Neural progenitor cell (in vitro differentiated cells): ENCODE measurements around the gene CTTN. TPM values are rescaled to one million over a fixed set of nuclear protein-coding genes. Genes with fewer than 3 reads are reported as not detected.

Experiments
- DNase-seq: peaks from one replicate; pipeline ENCODE4 v3.0.0-alpha.2; 2016; ENCODE audit warnings: low spot score
- H2AFZ ChIP-seq: fragments of 200-600 bp; sonication (generic); replicated peaks from 2 replicates; pipeline ENCODE4 v1.6.1; 2016; ENCODE audit warnings: antibody characterized with exemption
- H3F3A ChIP-seq: fragments of 200-600 bp; sonication (generic); 2 replicates; pipeline ENCODE4 v1.6.1; 2016; ENCODE audit warnings: antibody characterized with exemption, low read depth
- H3K27ac ChIP-seq: fragments of 200-600 bp; sonication (generic); 2 replicates; pipeline ENCODE4 v1.5.1; 2016; ENCODE audit warnings: mild to moderate bottlenecking
- H3K27me3 ChIP-seq: fragments of 200-600 bp; sonication (generic); 2 replicates; pipeline ENCODE4 v1.6.1; 2016; ENCODE audit warnings: mild to moderate bottlenecking, moderate library complexity
- H3K36me3 ChIP-seq: fragments of 200-600 bp; sonication (generic); 2 replicates; pipeline ENCODE4 v1.5.1; 2016
- H3K4me1 ChIP-seq: fragments of 200-600 bp; sonication (generic); 2 replicates; pipeline ENCODE4 v1.6.1; 2016; ENCODE audit warnings: mixed run types
- H3K4me2 ChIP-seq: fragments of 200-600 bp; sonication (generic); 2 replicates; pipeline ENCODE4 v1.6.1; 2016
- H3K4me3 ChIP-seq: fragments of 200-600 bp; sonication (generic); 2 replicates; pipeline ENCODE4 v1.5.1; 2016
- H3K79me2 ChIP-seq: fragments of 200-600 bp; sonication (generic); 2 replicates; pipeline ENCODE4 v1.6.1; 2016; ENCODE audit warnings: low read depth
- H3K9ac ChIP-seq: fragments of 200-600 bp; sonication (generic); 2 replicates; pipeline ENCODE4 v1.6.1; 2016
- H3K9me3 ChIP-seq: fragments of 200-600 bp; sonication (generic); 2 replicates; pipeline ENCODE4 v1.5.1; 2016; ENCODE audit warnings: low read depth
- H4K20me1 ChIP-seq: fragments of 200-600 bp; sonication (generic); 2 replicates; pipeline ENCODE4 v1.6.1; 2016; ENCODE audit warnings: low read depth
- H3K27ac Mint-ChIP-seq: 3 replicates; pipeline ENCODE4 v1.8.0; 2021; ENCODE audit warnings: mixed read lengths
- H3K27me3 Mint-ChIP-seq: 2 replicates; pipeline ENCODE4 v1.8.0; 2022; ENCODE audit warnings: low read depth, mild to moderate bottlenecking, inconsistent platforms, moderate library complexity, mixed read lengths; ENCODE audit not compliant: insufficient read depth
- H3K36me3 Mint-ChIP-seq: 3 replicates; pipeline ENCODE4 v1.8.0; 2021; ENCODE audit warnings: mixed read lengths
- H3K4me1 Mint-ChIP-seq: 3 replicates; pipeline ENCODE4 v1.8.0; 2021; ENCODE audit warnings: mixed read lengths
- H3K4me3 Mint-ChIP-seq: 3 replicates; pipeline ENCODE4 v1.8.0; 2021; ENCODE audit warnings: mild to moderate bottlenecking, moderate library complexity, mixed read lengths
- H3K9me3 Mint-ChIP-seq: 3 replicates; pipeline ENCODE4 v1.8.0; 2020; ENCODE audit warnings: mixed read lengths
- CTCF ChIP-seq: fragments of 200-600 bp; sonication (generic); IDR thresholded peaks from 2 replicates; pipeline ENCODE4 v1.5.1; 2017; ENCODE audit warnings: antibody characterized with exemption, mild to moderate bottlenecking
- EZH2 ChIP-seq: fragments of 200-600 bp; sonication (generic); IDR thresholded peaks from 2 replicates; pipeline ENCODE4 v1.6.1; 2017; ENCODE audit warnings: antibody characterized with exemption, mild to moderate bottlenecking, moderate library complexity
- EZH2phosphoT487 ChIP-seq: fragments of 200-600 bp; sonication (generic); IDR thresholded peaks from 2 replicates; pipeline ENCODE4 v1.6.1; 2017; ENCODE audit warnings: antibody characterized with exemption
- total RNA-seq: library from RNA; depleted of rRNA; stranded (reverse); fragments of >200 nt; gene quantifications from 2 replicates; pipeline ENCODE4 v1.2.3, GENCODE V29; 2015; ENCODE audit warnings: low replicate concordance

The CTTN gene
- total RNA-seq, 1 donor from 2014 or later = 200 TPM

DNA sequence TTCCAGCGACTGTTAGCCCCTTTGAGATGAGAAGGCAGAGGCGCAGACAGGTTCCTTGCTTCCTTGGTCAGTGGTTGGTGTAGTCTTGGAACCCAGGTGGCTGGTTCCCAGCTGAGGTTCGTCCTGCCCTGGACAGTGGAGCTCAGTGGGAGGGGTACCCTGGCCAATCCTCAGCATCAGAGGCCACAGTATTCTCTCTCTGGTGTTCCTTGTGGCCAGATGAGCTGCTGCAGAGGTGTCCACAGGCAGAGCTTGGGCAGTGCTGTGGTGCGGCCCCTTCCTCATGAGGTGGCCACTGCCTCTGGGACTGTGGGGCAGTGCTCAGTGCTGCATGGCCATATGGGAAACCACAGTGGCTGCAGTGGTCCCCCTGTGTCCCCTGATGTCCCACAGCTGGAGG lies 61.8 kb downstream of the CTTN start:
- H3K27me3 ChIP-seq = no peaks in the 10 kb centered on the region
- TF ChIP-seq EZH2phosphoT487 (no peak), CTCF (no peak), EZH2 (no peak)
- no peak overlapping the region for H3K4me2 ChIP-seq
- DNase-seq = no peak
- no peak overlapping the region for H3K27ac ChIP-seq
- peaks cover 20% of the 10 kb centered on the region for H3K4me1 Mint-ChIP-seq
- no peaks in the 10 kb centered on the region for H3K9me3 Mint-ChIP-seq
- no peaks in the 10 kb centered on the region for H3K9me3 ChIP-seq
- H3K9ac ChIP-seq = no peak overlapping the region
- no peaks in the 10 kb centered on the region for H3K36me3 Mint-ChIP-seq
- no peaks in the 10 kb centered on the region for H3K79me2 ChIP-seq
- no peaks in the 10 kb centered on the region for H3K36me3 ChIP-seq
- peaks cover 14% of the 10 kb centered on the region for H3K4me1 ChIP-seq
- H3K4me3 Mint-ChIP-seq = no peak overlapping the region
- no peak overlapping the region for H3K4me3 ChIP-seq
- no peak overlapping the region for H2AFZ ChIP-seq
- H3K27ac Mint-ChIP-seq = no peak overlapping the region
- no peaks in the 10 kb centered on the region for H3F3A ChIP-seq
- H4K20me1 ChIP-seq = no peaks in the 10 kb centered on the region
- H3K27me3 Mint-ChIP-seq = peaks cover 6% of the 10 kb centered on the region

GRCh38 chr11:70460964-70461363 lies 62.6 kb downstream of the CTTN start:
- no peaks in the 10 kb centered on the region for H3K9me3 ChIP-seq
- H4K20me1 ChIP-seq = no peaks in the 10 kb centered on the region
- no peak overlapping the region for H3K9ac ChIP-seq
- peak overlapping the region; percentile 50 for H2AFZ ChIP-seq
- peaks cover 7% of the 10 kb centered on the region for H3K27me3 Mint-ChIP-seq
- no peak overlapping the region for H3K4me3 ChIP-seq
- no peaks in the 10 kb centered on the region for H3K36me3 ChIP-seq
- H3F3A ChIP-seq = no peaks in the 10 kb centered on the region
- no peak overlapping the region for H3K4me3 Mint-ChIP-seq
- H3K4me1 ChIP-seq = peaks cover 9% of the 10 kb centered on the region
- peaks cover 14% of the 10 kb centered on the region for H3K4me1 Mint-ChIP-seq
- peak; percentile 31 for DNase-seq
- H3K9me3 Mint-ChIP-seq = no peaks in the 10 kb centered on the region
- no peak overlapping the region for H3K27ac Mint-ChIP-seq
- no peak overlapping the region for H3K27ac ChIP-seq
- no peaks in the 10 kb centered on the region for H3K36me3 Mint-ChIP-seq
- no peak overlapping the region for H3K4me2 ChIP-seq
- H3K79me2 ChIP-seq = no peaks in the 10 kb centered on the region
- H3K27me3 ChIP-seq = no peaks in the 10 kb centered on the region
- TF ChIP-seq CTCF (no peak), EZH2 (no peak), EZH2phosphoT487 (no peak)

GRCh38 chr11:70462818-70463477 lies 64.6 kb downstream of the CTTN start:
- H2AFZ ChIP-seq = no peak overlapping the region
- H3K9ac ChIP-seq = no peak overlapping the region
- no peak overlapping the region for H3K27ac ChIP-seq
- no peak overlapping the region for H3K4me3 Mint-ChIP-seq
- H3K9me3 ChIP-seq = no peaks in the 10 kb centered on the region
- DNase-seq = no peak
- no peaks in the 10 kb centered on the region for H3K36me3 Mint-ChIP-seq
- no peaks in the 10 kb centered on the region for H4K20me1 ChIP-seq
- H3F3A ChIP-seq = no peaks in the 10 kb centered on the region
- H3K27me3 ChIP-seq = no peaks in the 10 kb centered on the region
- H3K36me3 ChIP-seq = no peaks in the 10 kb centered on the region
- H3K27me3 Mint-ChIP-seq = peaks cover 9% of the 10 kb centered on the region
- TF ChIP-seq CTCF (no peak), EZH2phosphoT487 (no peak), EZH2 (no peak)
- H3K4me1 Mint-ChIP-seq = peaks cover 10% of the 10 kb centered on the region
- no peaks in the 10 kb centered on the region for H3K9me3 Mint-ChIP-seq
- no peaks in the 10 kb centered on the region for H3K79me2 ChIP-seq
- H3K4me3 ChIP-seq = no peak overlapping the region
- no peak overlapping the region for H3K4me2 ChIP-seq
- H3K4me1 ChIP-seq = peaks cover 10% of the 10 kb centered on the region
- no peak overlapping the region for H3K27ac Mint-ChIP-seq
